Stimulated activated CD4-positive, alpha-beta T cell treated with anti-CD3 and anti-CD28 coated beads, TNF-alpha, amount 100 ng/mL, for 1 hour (primary cell): ENCODE data around the gene L3HYPDH.
"Not testable (repeated sequence)": the region's sequence is repeated elsewhere in the genome, so short reads cannot be mapped to it uniquely, and the experiment has no call there.

Experiments
- DNase-seq, 3 donors: peaks; one replicate each; pipeline ENCODE4 v3.0.0-alpha.2; 2020; ENCODE audit warnings: low read depth in 3 of 3, low spot score in 1 of 3

L3HYPDH gene

DNA sequence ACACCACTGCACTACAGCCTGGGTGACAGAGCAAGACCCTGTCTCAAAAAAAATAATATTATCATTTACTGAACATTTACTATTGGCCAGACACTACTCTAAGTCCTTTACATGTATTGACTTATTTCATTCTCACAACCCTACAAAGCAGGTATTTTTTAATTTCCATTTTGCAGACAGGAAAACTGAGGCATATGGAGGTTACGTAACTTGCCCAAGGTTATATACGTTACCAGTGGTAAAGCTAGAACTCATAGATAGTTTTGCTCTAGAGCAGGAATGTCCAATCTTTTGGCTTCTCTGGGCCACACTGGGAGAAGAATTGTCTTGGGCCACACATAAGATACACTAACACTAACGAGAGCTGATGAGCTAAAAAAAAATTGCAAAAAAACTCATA is 5.7 kb downstream of the L3HYPDH start:
- DNase-seq = no peak

DNA sequence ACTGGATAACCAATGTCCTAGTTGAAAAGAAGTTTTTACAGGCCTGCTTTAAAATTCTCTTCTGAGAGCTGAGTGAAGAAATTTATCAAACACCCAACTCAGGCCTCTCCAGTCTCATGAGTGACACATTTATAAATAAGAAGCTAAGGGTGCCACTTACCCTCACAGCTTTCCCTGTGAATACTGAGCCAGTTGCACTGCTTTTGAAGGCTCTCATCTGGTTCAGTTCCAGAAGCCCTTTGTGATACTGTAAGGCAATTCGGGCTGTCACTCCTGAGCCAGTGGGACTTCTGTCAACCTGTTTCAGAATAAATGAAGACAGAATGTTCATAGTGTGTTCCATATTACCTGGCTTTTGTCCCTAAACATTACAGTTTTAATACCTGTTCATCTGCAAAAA is 8.5 kb downstream of the L3HYPDH start:
- DNase-seq = no peak

DNA sequence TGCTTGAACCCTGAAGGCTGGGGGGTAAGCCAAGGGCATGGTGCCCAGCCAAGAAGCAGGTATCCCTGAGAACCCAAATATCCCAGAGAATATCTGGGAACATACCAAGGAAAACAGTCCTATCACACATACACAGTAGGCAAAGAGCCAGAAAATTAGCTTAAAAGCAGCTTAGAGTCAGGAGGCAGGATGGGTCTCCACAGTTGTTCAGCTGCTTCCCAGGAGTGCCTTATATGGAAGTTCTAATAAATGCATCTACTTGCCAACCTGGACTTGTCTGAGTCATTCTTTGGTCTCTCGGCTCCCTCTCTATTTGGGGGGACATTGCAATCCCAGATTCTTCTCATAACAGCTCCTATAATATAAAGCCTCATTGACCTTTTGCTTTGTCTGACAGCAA is 10.0 kb downstream of the L3HYPDH start:
- no peak for DNase-seq

DNA sequence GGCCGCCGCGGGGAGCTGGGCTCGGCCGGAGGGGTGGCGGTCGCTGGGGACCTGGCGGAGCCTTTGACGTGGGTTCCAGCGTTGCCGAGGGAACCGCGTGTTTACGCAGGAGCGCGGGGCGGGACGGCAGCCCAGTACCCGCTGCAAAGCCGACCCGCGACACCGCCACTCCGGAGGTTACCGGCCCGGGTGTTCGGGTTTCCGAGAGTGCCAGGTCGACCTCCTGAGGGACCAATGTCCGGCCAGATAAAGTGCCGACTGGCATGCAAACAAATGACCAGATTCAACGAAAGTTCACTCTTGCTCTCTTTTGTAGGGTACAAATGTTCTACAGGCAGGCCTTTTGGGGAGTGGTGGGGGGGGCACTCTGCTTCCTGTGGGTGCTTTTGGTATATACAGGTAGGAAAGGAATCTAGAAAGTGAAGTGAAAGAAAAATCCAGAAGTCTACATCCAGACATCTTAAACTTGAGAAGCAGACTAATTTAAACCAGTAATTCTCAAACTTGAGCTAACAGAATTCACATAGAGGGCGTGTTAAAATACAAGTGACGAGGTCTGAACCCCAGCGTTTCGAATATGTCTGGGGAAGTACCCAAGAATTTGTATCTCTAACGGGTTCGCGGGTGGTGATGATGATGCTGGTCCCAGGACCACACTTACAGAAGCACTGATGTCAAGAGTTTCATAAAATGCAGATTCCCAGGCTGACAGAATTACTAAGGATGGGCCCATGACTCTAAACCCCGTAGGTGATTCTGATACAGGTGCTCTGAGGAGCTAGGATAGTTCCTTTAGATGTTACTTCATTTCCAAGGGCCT is 18.7 kb downstream of the L3HYPDH start, which contains the start of gene GPR135:
GPR135 (minus strand) TSS at position 65 of the 820 bp plus-strand sequence. CDS start 154 bp downstream, outside the sequence.
- no peak for DNase-seq

DNA sequence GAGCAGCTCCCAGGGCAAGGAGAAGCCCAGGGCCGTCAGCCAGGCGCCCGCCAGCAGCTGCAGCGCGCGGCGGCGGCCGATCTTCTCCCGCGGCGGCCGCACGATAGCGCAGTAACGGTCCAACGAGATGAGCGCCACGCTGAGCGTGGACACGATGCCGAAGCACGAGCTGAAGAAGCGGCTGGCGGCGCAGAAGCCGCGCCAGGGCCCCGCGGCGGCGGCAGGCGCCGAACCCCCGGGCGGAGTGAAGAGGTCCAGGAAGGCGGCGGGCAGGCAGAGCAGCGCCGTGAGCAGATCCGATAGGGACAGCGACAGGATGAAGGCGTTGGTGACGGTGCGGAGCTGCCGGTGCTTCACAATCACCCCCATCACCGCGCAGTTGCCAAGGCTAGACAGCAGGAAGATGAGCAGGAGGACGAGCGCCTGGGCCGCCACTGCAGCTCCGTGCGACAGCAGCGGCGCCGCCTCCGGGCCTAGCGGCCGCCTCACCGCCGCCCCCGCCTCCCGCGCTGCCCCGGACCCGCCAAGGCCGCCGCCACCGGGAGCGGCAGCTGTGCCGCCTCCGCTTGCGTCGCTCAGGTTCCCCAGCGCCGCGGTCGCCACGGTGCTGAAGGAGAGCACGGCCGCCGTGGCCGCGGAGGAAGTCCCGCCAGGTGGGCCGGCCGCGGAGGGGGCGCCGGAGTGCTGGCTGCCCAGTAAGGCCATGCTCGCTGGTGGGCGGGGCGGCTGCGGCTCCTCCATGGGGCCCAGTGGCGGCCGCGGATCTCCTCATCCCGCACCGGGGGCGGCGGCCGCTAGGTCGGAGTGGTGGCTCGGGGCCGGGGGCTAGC is 19.5 kb downstream of the L3HYPDH start:
- peak in 1 of 3 donors; percentile 21 for DNase-seq

DNA sequence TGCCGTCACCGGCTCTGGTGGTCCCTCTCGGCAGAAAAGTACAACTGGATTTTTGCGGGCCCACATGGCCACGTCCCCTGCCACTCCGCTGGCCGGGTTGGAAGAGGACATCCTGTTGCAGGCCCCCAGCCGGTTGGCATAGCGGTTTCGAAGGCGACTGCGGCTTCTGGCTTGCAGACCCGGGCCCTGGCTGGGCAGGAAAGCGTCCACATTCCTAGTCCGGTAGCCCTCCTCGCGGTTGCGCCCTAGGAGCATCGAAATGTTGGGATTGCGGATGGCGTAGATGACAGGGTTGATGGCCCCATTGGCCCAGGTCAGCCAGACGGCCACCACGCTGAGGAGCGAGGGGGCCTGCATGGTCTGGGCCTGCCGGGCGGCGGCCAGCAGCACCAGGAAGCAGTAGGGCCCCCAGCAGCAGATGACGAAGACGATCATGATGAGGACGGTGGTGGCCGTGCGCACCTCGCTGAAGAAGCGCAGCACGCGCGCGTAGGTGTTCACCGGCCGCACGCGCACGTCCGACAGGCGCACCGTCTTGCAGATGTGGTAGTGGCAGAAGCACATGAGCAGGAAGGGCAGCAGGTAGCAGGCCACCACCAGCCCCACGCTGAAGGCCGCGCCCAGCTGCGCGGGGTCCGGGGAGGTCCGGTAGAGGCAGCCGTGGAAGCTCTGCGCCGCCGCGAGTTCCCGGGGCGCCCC is 20.3 kb downstream of the L3HYPDH start:
- peak in 1 of 3 donors; percentile 8 for DNase-seq

DNA sequence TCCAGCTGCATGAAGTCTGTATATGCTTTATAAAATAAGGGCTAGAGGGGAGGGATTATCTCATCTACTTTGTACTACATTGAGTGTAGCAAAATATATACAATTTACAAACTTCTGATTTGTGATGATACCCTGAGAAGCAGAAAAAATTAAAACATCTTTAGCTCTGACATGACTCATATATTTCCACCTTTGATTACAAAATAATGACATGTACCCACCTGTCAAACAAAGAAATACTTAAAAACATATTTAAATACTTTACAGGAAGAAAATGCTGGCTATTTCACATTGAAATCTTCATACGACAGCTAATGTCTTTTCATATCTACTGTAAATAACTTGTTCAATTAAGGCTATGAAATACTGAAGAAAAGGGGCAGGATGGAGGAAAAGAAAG is 22.3 kb downstream of the L3HYPDH start:
- DNase-seq = no peak

DNA sequence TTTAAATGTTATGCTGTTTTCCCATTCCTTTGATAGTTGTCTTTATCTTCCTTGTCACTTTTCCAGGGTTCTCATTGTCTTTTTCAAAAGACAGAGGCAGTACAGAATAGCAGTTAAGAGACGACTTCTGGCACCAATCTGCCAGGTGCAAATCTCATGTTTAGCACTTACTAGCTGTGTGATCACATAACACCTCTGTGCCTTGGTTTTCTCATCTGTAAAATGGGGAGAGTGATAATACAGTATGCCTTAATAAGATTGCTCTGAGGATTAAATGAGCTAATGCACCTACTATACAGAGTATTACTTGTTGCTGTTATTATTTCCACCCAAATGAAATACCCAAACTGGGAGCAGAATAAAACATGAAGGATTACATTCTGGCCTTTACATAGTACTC is 23.8 kb downstream of the L3HYPDH start:
- no peak for DNase-seq

DNA sequence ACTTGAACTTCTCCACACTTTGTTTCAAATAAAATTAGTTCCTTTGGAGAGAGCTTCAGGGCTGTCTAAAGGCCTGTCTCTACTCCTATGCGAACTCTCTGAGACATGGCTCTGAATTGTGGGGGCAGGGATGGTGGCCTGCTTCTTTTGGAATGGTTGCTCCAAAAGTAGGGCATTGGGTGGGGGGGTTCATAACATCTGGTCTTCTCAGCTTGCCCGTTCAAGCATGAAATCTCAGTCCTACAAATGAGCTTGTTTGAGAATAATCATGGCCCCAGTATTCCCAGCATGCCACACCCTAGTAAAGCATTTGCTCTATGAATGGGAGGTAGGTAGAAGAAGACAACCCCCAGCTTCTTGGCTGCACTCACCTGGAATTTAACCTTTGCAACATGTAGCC is 25.7 kb downstream of the L3HYPDH start:
- DNase-seq = no peak

DNA sequence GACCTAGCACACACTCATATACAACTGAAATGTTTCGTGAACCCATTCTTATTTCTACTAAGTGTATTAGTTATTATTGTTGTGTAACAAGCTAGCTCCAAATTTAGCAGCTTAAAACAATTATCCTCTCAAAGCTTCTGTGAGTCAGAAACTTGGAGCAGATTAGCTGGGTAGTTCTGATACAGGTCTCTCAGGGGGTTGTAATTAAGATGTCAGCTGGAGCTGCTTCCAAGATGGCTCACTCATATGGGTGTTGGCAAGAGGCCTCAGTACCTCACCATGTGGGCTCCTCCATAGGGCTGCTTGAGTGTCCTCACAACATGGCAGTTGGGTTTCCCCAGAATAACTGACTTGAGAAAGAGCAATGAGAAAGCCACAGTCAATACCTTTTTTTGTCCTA is 28.8 kb downstream of the L3HYPDH start:
- no peak for DNase-seq

DNA sequence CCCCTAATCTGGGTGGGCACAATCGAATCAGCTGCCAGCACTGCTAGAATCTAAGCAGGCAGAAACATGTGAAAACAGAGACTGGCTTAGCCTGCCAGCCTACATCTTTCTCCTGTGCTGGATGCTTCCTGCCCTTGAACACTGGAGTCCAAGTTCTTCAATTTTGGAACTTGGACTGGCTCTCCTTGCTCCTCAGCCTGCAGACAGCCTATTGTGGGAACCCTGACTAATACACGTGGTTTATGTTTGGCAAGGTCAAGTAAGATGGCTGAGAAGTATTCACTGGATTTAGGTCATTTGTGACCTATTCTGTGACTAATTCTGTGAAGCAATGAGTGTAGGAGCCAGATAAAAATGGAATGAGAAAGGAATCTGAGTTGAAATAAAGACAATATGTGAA is 30.1 kb downstream of the L3HYPDH start:
- DNase-seq = no peak

DNA sequence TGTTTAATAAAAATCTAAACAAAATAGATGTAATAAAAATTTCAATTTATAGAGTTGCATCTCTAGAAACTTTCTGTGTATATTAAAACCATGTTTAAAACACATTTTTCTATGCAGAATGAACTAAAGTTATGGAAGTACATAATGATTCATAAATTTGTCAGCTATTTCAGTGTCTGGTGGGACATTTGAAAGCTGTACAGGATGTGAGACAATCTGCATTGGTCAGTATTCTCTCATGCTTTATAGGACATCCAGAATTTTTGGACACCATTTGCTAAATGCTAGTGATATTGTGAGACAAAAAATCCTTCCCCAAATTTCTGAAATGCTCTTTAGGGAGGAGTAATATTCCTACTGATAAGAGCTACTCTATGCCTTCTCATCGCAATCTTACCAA is 32.4 kb downstream of the L3HYPDH start:
- no peak for DNase-seq

DNA sequence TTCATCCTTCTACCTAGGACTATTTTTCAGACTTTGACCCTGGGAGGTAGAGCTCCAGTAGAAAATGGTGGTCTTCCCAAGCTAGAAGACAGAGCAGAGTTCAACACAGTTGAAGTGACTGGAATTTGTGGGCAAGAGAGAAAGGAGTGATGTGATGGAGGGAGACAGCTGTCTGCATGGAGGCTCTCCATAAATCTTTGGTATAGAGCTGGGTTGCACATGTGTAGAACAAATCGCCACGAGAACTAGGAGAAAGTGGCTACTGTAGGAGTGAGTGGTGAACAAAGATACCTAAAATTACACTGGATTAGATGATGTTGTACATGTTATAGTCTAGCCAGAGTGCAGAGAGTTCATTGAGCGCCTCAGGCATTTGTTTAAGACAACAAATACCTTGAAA is 33.5 kb downstream of the L3HYPDH start:
- no peak for DNase-seq

DNA sequence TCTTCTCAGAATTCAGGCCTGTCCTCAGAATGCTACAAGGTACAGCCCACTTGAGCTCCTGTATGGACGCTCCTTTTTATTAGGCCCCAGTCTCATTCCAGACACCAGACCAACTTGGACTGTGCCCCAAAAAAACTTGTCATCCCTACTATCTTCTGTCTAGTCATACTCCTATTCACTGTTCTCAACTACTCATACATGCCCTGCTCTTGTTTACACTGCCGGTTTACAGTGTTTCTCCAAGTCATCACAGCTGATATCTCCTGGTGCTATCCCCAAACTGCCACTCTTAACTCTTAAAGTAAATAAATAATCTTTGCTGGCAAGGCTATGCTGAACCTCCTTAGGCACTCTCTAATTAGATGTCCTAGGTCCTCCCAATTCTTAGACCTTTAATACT is 35.5 kb downstream of the L3HYPDH start:
- not testable (repeated sequence) for DNase-seq

DNA sequence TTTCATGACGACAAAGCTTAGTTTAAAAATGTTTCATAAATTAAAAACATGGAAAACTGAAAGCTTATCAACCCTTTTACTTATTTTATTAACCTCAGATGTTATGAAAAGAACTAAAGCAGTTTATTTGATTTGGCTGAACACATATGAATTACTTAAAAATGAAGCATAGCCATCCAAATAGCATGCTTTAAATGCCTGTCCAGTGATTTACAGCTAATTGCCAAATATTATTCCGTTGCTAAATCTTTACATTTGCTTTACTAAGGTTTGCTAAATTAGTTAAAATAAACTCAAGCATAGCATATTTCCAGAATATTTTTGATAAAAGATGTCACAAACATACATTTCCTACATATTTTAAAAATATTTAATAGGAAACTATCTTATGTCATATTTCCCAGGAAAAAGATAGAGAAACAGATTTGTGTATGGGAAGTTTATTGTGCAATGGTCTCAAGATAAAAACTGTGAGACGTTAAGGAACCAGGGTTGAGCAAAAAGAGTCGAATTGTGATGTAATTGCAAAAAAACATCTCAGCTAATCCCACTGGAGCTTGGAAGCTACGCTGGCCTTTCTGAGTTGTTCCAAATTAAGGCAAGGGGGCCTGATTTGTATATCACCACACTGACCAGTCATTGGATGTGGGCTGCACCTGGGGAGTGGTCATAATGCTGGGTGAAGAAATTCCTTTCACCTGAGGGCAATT is 44.8 kb downstream of the L3HYPDH start:
- no peak for DNase-seq

DNA sequence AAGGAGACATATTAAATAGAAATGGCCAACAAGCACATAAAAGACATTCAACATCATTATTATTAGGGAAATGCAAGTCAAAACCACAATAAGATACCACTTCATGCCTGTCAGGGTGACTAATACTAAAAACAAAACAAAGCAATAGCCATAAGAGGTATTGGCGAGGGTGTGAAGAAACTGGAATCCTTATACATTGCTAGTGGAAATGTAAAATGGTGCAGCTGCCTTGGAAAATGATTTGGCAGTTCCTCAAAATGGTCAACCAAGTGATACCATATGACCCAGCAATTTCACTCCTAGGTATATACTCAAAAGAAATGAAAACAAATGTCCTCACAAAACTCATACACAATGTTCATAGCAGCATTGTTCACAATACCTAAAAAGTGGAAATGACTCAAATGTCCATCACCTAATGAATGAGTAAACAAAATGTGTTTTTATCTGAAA is 46.0 kb downstream of the L3HYPDH start:
- DNase-seq = no peak

DNA sequence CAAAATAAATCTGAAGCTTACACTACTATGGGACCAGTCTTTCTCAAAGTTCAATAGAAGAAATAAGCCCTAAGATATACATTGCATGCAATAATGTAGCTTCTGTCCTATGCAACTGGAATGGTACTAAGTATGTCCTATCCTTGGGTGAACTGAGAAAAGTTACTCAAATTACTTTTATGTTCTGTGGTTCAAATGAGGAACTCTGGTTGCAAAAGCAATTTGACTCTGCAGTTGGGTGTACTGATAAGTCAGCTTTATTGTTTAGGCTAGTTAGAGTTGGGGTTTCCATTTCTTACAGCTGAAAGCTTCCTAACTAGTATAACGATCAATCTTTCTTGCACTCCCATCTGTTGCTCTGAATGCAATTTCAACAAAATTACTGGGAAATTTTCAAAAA is 48.2 kb downstream of the L3HYPDH start:
- DNase-seq = no peak

DNA sequence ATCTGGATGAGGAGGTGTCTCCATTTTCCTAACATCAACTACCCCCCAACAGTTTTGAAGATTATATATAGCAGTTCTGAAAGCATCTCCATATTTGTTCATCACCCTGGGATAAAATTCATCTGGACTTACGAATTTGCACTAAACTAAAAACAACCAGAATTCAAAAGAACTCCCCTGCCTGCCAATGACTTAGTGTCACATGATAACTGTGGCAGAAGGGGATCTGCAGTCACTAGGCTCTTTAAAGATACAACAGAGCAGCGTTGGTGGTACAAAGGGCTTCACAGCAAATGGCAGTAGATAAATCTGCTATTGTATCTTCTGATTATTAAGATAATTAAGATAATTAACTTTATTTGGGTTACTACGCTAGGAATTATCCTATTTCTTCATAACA is 49.1 kb downstream of the L3HYPDH start:
- DNase-seq = no peak

DNA sequence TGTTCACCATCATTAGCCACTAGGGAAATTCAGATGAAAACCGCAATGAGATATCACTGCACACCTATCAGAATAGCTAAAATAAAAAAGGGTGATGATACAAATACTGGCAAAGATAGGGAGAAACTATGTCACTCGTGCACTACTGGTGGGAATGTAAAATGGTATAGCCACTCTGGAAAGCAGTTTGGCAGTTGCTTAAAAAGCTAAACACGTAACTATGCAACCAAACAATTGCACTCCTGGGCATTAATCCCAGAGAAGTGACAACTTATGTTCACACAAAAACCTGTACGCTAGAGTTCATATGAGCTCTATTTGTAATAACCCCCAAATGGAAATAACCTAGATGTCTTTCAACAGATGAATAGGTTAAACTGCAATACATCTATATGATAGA is 54.4 kb downstream of the L3HYPDH start:
- DNase-seq = no peak

DNA sequence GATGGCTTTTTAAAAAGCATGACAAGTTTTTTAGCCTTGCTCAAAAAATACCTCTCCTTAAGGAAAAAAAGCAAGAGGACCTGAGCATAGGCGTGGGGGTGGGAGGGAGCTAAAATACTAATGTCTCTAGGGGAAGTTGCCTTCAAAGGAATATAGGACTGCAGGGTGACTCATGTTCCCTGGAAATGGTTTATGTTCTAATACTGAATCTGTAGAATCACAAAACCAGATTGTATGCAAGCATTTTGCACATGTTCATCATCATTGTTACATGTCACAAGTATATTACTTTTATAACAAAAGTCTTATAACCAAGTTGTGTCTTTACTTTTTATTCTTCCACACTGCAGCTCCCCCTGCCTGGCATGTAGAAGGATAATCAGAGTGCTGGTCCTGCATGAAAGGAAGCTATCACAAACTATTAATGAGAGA is 55.6 kb downstream of the L3HYPDH start:
- DNase-seq = no peak
